ENCODE data around the gene CD58.

The CD58 gene

DNA sequence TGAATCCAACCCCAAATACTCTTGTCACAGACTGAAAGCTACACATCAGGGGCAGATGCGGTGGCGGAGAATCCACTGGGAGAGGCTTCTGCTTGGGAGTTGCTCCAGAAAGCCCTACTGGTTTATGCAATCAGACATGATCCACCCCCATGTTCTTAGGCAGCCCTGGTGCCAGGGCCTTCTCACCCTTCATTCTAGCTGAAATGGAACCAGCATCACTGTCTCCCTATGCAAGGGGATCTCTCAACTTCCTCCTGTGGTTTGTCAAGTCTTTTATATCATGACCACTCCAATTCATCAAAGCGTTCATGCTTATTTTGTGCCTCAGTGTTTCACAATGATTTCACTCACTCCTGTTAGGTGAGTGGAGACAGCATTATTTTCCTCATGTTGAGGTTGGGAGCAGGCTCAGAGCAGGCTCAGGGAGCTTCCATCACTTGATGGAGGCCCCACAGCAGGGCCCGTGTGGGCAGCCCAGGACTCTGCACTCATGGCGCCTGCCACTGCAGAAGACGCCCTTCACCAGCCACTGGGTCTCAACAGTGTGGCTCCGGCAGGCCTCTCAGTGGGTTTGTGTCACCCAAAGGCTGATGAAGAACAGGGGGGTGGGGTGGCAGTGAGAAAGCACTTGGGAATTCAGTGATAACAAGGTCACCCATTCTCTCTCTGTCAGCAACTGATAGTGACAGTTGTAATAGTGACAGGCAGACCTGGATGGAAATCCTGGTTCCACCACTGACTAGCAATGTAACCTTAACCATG is 67.1 kb downstream of the CD58 start:
- TF ChIP-seq FOXP2 (optimal IDR thresholded peaks at IDR 0.05; ENCODE audit: borderline replicate concordance, extremely low read depth, extremely low read length, insufficient read depth) (no peak), TAF1 (IDR thresholded peaks at IDR 0.05; ENCODE audit: borderline replicate concordance, insufficient read depth, low read length) (no peak), SIN3A (IDR thresholded peaks at IDR 0.05; ENCODE audit: borderline replicate concordance, insufficient read depth, low read length) (no peak), POLR2AphosphoS5 (IDR thresholded peaks at IDR 0.05; ENCODE audit: low read depth, low read length) (no peak), REST (IDR thresholded peaks at IDR 0.05; ENCODE audit: insufficient read depth in 1 of 2, low read depth in 2 of 2, low read length in 2 of 2) (no peak)

GRCh38 chr1:116502671-116503314 is 68.0 kb downstream of the CD58 start:
- TF ChIP-seq SIN3A (IDR thresholded peaks at IDR 0.05; ENCODE audit: borderline replicate concordance, insufficient read depth, low read length): no peak
- no peak for TF ChIP-seq REST (IDR thresholded peaks at IDR 0.05; ENCODE audit: insufficient read depth in 1 of 2, low read depth in 2 of 2, low read length in 2 of 2)
- TF ChIP-seq TAF1 (IDR thresholded peaks at IDR 0.05; ENCODE audit: borderline replicate concordance, insufficient read depth, low read length): no peak
- no peak for TF ChIP-seq FOXP2 (optimal IDR thresholded peaks at IDR 0.05; ENCODE audit: borderline replicate concordance, extremely low read depth, extremely low read length, insufficient read depth)
- no peak for TF ChIP-seq POLR2AphosphoS5 (IDR thresholded peaks at IDR 0.05; ENCODE audit: low read depth, low read length)

GRCh38 chr1:116501870-116502244 is 69.0 kb downstream of the CD58 start:
- TF ChIP-seq REST (IDR thresholded peaks at IDR 0.05; ENCODE audit: insufficient read depth in 1 of 2, low read depth in 2 of 2, low read length in 2 of 2): no peak
- TF ChIP-seq POLR2AphosphoS5 (IDR thresholded peaks at IDR 0.05; ENCODE audit: low read depth, low read length): no peak
- no peak for TF ChIP-seq TAF1 (IDR thresholded peaks at IDR 0.05; ENCODE audit: borderline replicate concordance, insufficient read depth, low read length)
- TF ChIP-seq FOXP2 (optimal IDR thresholded peaks at IDR 0.05; ENCODE audit: borderline replicate concordance, extremely low read depth, extremely low read length, insufficient read depth): no peak
- TF ChIP-seq SIN3A (IDR thresholded peaks at IDR 0.05; ENCODE audit: borderline replicate concordance, insufficient read depth, low read length): no peak

DNA sequence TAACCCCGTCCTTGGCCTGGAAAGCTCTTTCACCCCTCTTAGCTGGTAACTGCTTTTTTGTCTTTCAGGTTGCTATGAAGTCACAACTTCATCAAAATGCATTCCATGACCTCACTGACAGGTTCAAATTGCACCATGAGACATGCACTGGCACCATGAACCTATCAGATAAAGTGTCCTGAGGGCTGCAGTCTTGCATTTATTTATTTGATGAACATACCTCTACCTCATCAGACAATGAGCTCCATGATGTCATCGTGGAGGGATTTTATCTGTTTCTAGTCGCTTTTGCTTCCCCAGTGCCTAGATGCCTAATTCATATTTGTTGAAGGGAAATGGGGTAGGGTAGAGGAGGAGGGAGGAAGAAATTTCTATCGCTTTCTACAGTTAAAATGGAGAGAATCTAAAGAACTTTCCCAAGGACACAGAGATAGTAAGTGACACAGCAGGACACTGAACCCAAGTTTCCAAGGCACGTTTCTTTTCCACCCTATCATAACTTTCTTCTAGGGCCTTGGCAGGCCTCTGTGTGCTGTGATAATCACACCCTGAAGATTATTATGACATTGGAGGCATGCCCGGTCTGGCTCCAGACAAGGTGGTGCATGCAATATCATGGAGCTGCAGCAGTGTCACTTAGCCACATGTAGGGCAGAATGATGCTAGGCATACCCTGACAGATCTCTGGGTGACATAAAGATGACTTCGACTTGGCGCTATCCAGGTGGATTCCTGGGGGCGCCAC is 69.5 kb downstream of the CD58 start:
- no peak for TF ChIP-seq REST (IDR thresholded peaks at IDR 0.05; ENCODE audit: insufficient read depth in 1 of 2, low read depth in 2 of 2, low read length in 2 of 2)
- no peak for TF ChIP-seq FOXP2 (optimal IDR thresholded peaks at IDR 0.05; ENCODE audit: borderline replicate concordance, extremely low read depth, extremely low read length, insufficient read depth)
- no peak for TF ChIP-seq SIN3A (IDR thresholded peaks at IDR 0.05; ENCODE audit: borderline replicate concordance, insufficient read depth, low read length)
- no peak for TF ChIP-seq TAF1 (IDR thresholded peaks at IDR 0.05; ENCODE audit: borderline replicate concordance, insufficient read depth, low read length)
- TF ChIP-seq POLR2AphosphoS5 (IDR thresholded peaks at IDR 0.05; ENCODE audit: low read depth, low read length): no peak
